Epithelial cell of esophagus (primary cell): ENCODE results near the gene PPY.

Source experiments
- DNase-seq: peaks from one replicate; pipeline ENCODE4 v3.0.0; 2010; ENCODE audit warnings: low read depth
- H3K4me3 ChIP-seq: 2 replicates; pipeline ENCODE4 v1.5.1; 2011; ENCODE audit warnings: mild to moderate bottlenecking, low read length, control low read depth
- CTCF ChIP-seq: IDR thresholded peaks from 2 replicates; pipeline ENCODE4 v1.5.1; 2011; ENCODE audit warnings: low read depth, mild to moderate bottlenecking, low read length, control low read depth, inconsistent platforms; ENCODE audit not compliant: insufficient read depth; ENCODE audit errors: missing control alignments

PPY gene

GRCh38 chr17:43891851-43892646 is 50.2 kb downstream of the PPY start:
- no peak for DNase-seq
- TF ChIP-seq CTCF: no peak
- H3K4me3 ChIP-seq: no peak overlapping the region
